RWPE2 (cell line): ENCODE results near the gene EPS8.

Experiments
- ATAC-seq: fragments of 200-7000 bp; cut with Tn5 transposase; 3 replicates; pipeline ENCODE4 v1.9.1; 2021; ENCODE audit warnings: low read depth
- DNase-seq: peaks from one replicate; pipeline ENCODE4 v3.0.0-alpha.2; 2020; ENCODE audit warnings: low spot score
- H3K27ac ChIP-seq: fragments of 450-650 bp; 2 replicates; pipeline ENCODE4 v1.5.1; 2017; ENCODE audit warnings: mild to moderate bottlenecking; ENCODE audit not compliant: poor library complexity, severe bottlenecking
- H3K27me3 ChIP-seq: fragments of 250-450 bp; sonication (Bioruptor Pico); 2 replicates; pipeline ENCODE4 v1.5.1; 2021; ENCODE audit warnings: mild to moderate bottlenecking, moderate library complexity; ENCODE audit not compliant: insufficient read depth, poor library complexity, severe bottlenecking
- H3K36me3 ChIP-seq: fragments of 250-450 bp; sonication (Bioruptor Pico); 2 replicates; pipeline ENCODE4 v1.5.1; 2020; ENCODE audit warnings: low read depth, mild to moderate bottlenecking, moderate library complexity
- H3K4me1 ChIP-seq: fragments of 250-450 bp; sonication (Bioruptor Pico); 2 replicates; pipeline ENCODE4 v1.5.1; 2021; ENCODE audit warnings: mild to moderate bottlenecking, moderate library complexity; ENCODE audit not compliant: insufficient read depth, poor library complexity, severe bottlenecking
- H3K4me3 ChIP-seq: fragments of 250-450 bp; sonication (Bioruptor Pico); 2 replicates; pipeline ENCODE4 v1.5.1; 2021; ENCODE audit warnings: mild to moderate bottlenecking, moderate library complexity; ENCODE audit not compliant: severe bottlenecking
- H3K9me3 ChIP-seq: fragments of 250-450 bp; sonication (Bioruptor Pico); 2 replicates; pipeline ENCODE4 v1.5.1; 2021; ENCODE audit warnings: mild to moderate bottlenecking, moderate library complexity; ENCODE audit not compliant: severe bottlenecking
- TF ChIP-seq, protein P1 (sequence below): fragments of 450-650 bp; IDR thresholded peaks from one replicate; pipeline ENCODE4 v1.5.1; 2017; ENCODE audit warnings: mild to moderate bottlenecking, moderate library complexity; ENCODE audit not compliant: poor library complexity, severe bottlenecking

The EPS8 gene

DNA sequence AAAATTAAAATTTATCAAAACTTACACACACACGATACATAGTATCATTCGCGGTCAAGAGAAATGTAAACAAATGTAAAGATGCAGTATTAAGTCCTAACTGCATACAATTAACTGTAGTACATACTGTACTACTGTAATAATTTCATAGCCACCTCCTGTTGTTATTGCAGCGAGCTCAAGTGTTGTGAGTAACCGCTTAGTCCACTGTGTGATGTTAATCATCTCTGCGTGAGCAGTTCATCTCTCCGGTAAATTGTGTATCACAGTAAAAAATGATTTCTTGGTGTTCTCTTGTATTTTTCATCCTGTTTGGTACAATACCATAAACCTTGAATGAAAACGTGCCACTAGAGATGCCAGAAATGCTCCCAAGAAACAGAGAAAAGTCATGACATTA, 6.5 kb downstream of the EPS8 start:
- H3K36me3 ChIP-seq: no peaks in the 10 kb centered on the region
- DNase-seq (no peak), ATAC-seq (no peak)
- no peaks in the 10 kb centered on the region for H3K9me3 ChIP-seq
- H3K4me1 ChIP-seq: peaks cover 9% of the 10 kb centered on the region
- TF ChIP-seq, protein P1, sequence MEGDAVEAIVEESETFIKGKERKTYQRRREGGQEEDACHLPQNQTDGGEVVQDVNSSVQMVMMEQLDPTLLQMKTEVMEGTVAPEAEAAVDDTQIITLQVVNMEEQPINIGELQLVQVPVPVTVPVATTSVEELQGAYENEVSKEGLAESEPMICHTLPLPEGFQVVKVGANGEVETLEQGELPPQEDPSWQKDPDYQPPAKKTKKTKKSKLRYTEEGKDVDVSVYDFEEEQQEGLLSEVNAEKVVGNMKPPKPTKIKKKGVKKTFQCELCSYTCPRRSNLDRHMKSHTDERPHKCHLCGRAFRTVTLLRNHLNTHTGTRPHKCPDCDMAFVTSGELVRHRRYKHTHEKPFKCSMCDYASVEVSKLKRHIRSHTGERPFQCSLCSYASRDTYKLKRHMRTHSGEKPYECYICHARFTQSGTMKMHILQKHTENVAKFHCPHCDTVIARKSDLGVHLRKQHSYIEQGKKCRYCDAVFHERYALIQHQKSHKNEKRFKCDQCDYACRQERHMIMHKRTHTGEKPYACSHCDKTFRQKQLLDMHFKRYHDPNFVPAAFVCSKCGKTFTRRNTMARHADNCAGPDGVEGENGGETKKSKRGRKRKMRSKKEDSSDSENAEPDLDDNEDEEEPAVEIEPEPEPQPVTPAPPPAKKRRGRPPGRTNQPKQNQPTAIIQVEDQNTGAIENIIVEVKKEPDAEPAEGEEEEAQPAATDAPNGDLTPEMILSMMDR: no peak
- H3K4me3 ChIP-seq: no peak overlapping the region
- no peaks in the 10 kb centered on the region for H3K27me3 ChIP-seq
- H3K27ac ChIP-seq: no peak overlapping the region

DNA sequence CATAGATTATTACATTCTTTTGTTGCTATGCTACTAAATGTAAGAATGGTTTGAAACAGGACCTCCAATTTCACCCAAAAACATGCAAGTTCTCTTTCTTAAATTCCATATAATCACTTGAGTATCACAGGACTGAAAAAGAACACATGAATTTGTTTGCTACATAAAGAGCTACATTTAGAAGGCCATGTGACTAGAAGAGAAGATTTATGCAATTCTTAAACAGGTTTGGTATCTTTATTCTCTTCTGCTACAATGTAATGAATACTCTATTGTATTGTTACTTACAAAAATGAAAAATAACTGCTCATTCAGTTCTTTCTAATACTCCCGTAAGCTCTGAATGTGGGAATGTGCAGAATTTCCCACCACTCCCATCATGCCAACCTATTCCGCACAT, 9.3 kb downstream of the EPS8 start:
- H3K4me1 ChIP-seq: peaks cover 9% of the 10 kb centered on the region
- TF ChIP-seq, protein P1: no peak
- H3K27me3 ChIP-seq: no peaks in the 10 kb centered on the region
- H3K9me3 ChIP-seq: no peaks in the 10 kb centered on the region
- H3K36me3 ChIP-seq: no peaks in the 10 kb centered on the region
- ATAC-seq: no peak
- no peak for DNase-seq
- H3K27ac ChIP-seq: no peak overlapping the region
- no peak overlapping the region for H3K4me3 ChIP-seq

DNA sequence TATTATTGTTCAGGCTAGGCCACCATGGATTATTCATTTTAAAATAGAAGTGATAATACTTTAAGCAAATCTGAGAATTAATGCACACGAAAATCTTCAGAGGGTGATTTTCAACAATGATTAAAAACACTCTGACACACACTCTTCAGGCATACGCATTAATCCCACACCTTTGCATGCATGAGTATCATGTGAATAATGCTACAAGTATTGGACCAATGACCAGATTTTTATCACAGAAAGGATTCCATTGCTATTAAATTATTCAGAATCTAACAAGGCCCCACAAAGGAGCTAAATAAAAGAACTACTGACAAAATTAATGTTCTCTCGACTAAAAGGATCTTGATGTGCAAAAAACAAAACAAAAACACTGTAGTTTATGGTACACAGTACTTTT, 11.1 kb downstream of the EPS8 start:
- no peaks in the 10 kb centered on the region for H3K27me3 ChIP-seq
- no peaks in the 10 kb centered on the region for H3K9me3 ChIP-seq
- H3K36me3 ChIP-seq: no peaks in the 10 kb centered on the region
- no peak for DNase-seq
- TF ChIP-seq, protein P1: no peak
- H3K4me1 ChIP-seq: peaks cover 9% of the 10 kb centered on the region
- ATAC-seq: no peak
- H3K27ac ChIP-seq: no peak overlapping the region
- no peak overlapping the region for H3K4me3 ChIP-seq

DNA sequence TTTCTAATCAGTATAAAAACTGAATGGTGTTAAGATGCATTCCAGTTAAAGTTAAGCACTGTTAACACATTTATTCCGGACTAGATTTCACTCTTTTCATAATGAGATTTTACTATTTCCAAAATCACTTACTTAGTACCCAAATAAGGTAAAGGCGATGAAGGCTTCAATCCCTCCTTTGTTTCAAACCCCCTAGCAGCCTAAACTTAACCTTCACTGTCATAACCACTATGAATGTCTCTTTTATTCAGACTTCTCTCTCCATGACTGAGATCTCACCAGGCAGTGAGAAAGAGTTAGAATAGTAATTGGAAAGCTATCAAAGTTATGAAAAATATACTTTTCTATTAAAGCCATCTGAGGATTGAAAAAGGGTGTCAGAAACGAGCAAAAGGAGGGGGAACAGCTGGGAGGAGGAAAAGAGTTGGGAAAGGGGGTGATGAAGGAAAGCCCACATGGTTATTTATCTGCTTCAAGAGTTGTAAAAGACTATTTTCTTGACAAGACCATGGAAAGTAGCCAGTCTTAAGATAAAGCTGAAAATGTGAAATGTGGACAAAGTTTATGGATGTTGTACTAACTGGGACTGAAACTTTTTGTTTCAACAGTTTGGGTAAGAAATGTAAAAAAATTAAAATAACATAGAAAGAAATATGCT, 11.7 kb downstream of the EPS8 start:
- Histone ChIP-seq H3K36me3 (no peaks in the 10 kb centered on the region), H3K9me3 (no peaks in the 10 kb centered on the region), H3K27me3 (no peaks in the 10 kb centered on the region), H3K4me3 (no peak overlapping the region), H3K4me1 (peaks cover 9% of the 10 kb centered on the region), H3K27ac (no peak overlapping the region)
- TF ChIP-seq, protein P1: no peak
- DNase-seq (no peak), ATAC-seq (no peak)

DNA sequence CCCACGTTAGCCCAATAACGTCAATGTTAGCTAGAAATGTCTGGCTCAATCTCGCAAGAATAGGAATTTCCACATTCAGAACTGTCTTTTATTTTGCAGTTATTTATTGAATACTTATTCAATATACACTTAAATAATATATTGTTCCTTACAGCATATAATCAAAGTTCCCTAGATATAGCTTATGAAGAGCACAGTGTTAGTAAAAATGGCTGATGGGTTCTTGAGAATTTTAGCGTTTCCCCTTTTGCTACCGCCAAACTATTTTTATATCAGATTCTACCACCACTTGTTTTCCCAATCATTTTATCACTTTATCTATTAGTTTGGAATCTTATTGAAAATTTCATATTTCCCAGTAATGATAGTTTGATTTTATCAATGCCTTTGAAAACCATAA, 12.7 kb downstream of the EPS8 start:
- H3K9me3 ChIP-seq: no peaks in the 10 kb centered on the region
- no peaks in the 10 kb centered on the region for H3K36me3 ChIP-seq
- DNase-seq: no peak
- TF ChIP-seq, protein P1: no peak
- no peak overlapping the region for H3K4me3 ChIP-seq
- peaks cover 9% of the 10 kb centered on the region for H3K4me1 ChIP-seq
- no peak for ATAC-seq
- no peaks in the 10 kb centered on the region for H3K27me3 ChIP-seq
- H3K27ac ChIP-seq: no peak overlapping the region
